HepG2 (cell line): ENCODE measurements around the gene ABCA8. TPM values are rescaled to one million over a fixed set of nuclear protein-coding genes. Genes with fewer than 3 reads are reported as not detected.
A peak's percentile ranks its signal among the peaks of the same experiment; 100 is the strongest.

Experiments used
- ATAC-seq: fragments of 200-7000 bp; cut with Tn5 transposase; 3 replicates; pipeline ENCODE4 v1.9.1; 2020; ENCODE audit warnings: mild to moderate bottlenecking, moderate library complexity
- BruUV-seq: library from RNA; stranded (reverse); fragments of 400-500 nt; replicated peaks from 2 replicates; lab custom pipeline; 2021; lab: Mats Ljungman, UMichigan
- CTCF ChIA-PET: fragments of 300-600 bp; formaldehyde crosslinking; extraction: SDS; loops from one replicate; lab custom pipeline; 2021; ENCODE audit warnings: low total read pairs, inconsistent platforms, low intra/inter-chr PET ratio; lab: Yijun Ruan, JAX
- POLR2A ChIA-PET: fragments of 350-600 bp; sonication (Branson Sonifier 250); formaldehyde crosslinking; loops from one replicate; lab custom pipeline; 2020; ENCODE audit warnings: antibody characterized with exemption, inconsistent platforms; lab: Yijun Ruan, JAX
- DNase-seq: peaks from one replicate; pipeline ENCODE4 v3.0.0-alpha.2; 2015; ENCODE audit warnings: low spot score
- FAIRE-seq: peaks from 3 replicates; lab custom pipeline; 2011; peaks lifted over from hg19 to GRCh38; lab: Jason Lieb, UNC
- H2AFZ ChIP-seq: one replicate; pipeline ENCODE4 v1.6.1; 2011; ENCODE audit warnings: low read length, inconsistent platforms
- H3K27ac ChIP-seq: fragments of 300-600 bp; 3 replicates; pipeline ENCODE4 v1.8.0; 2011; ENCODE audit warnings: mixed run types, mild to moderate bottlenecking, mixed read lengths, low read length, inconsistent platforms; ENCODE audit not compliant: insufficient read depth; ENCODE audit errors: extremely low read length
- H3K27me3 ChIP-seq, 2 experiments: fragments of 200-600 bp in 1 of 2; 2 replicates in 1 of 2; 3 replicates in 1 of 2; pipeline versions ENCODE4 v1.6.0 to v1.8.0; 2011; ENCODE audit warnings: low read length in 2 of 2, mild to moderate bottlenecking in 2 of 2, moderate library complexity in 2 of 2, inconsistent platforms in 1 of 2; ENCODE audit not compliant: insufficient read depth in 2 of 2, control insufficient read depth in 1 of 2
- H3K36me3 ChIP-seq, 2 experiments: fragments of 200-600 bp in 1 of 2; replicated peaks in 1 of 2; 2 replicates in 1 of 2; 3 replicates in 1 of 2; pipeline versions ENCODE4 v1.5.1 to v1.8.0; 2011; ENCODE audit warnings: low read length in 2 of 2, inconsistent platforms in 1 of 2; ENCODE audit not compliant: insufficient read depth in 2 of 2, control insufficient read depth in 1 of 2
- H3K4me1 ChIP-seq: 2 replicates; pipeline ENCODE4 v1.5.1; 2012; ENCODE audit warnings: low read length, inconsistent platforms; ENCODE audit not compliant: insufficient read depth
- H3K4me2 ChIP-seq: 2 replicates; pipeline ENCODE4 v1.6.0; 2011; ENCODE audit warnings: low read depth, low read length, inconsistent platforms
- H3K4me3 ChIP-seq, 3 experiments: fragments of 200-600 bp in 1 of 3; sonication (generic), shearing (Covaris generic) in 1 of 3; replicated peaks in 1 of 3; 2 replicates each; pipeline ENCODE4 v1.5.1; 2011 to 2016; ENCODE audit warnings: low read length in 3 of 3, inconsistent platforms in 2 of 3, low read depth in 2 of 3, mild to moderate bottlenecking in 2 of 3, control low read depth in 1 of 3, mixed read lengths in 1 of 3; ENCODE audit not compliant: insufficient read depth in 1 of 3
- H3K79me2 ChIP-seq: one replicate; pipeline ENCODE4 v1.6.1; 2011; ENCODE audit warnings: low read length, inconsistent platforms; ENCODE audit not compliant: insufficient read depth
- H3K9ac ChIP-seq: 2 replicates; pipeline ENCODE4 v1.6.0; 2011; ENCODE audit warnings: mild to moderate bottlenecking, low read depth, low read length, inconsistent platforms; ENCODE audit not compliant: insufficient read depth
- H3K9me3 ChIP-seq: 2 replicates; pipeline ENCODE4 v1.5.1; 2012; ENCODE audit warnings: mild to moderate bottlenecking, low read length
- H4K20me1 ChIP-seq: 2 replicates; pipeline ENCODE4 v1.6.0; 2011; ENCODE audit warnings: inconsistent platforms, mild to moderate bottlenecking, low read length, moderate library complexity; ENCODE audit not compliant: insufficient read depth
- EHMT2 ChIP-seq: fragments of 200-600 bp; sonication (generic); IDR thresholded peaks from 2 replicates; pipeline ENCODE4 v1.7.0; 2017; ENCODE audit warnings: antibody characterized with exemption, low read depth, low read length, borderline replicate concordance
- MAFK ChIP-seq, 2 experiments: IDR thresholded peaks in 1 of 2; conservative IDR thresholded peaks in 1 of 2; 2 replicates each; pipeline ENCODE4 v1.6.1; 2011; ENCODE audit warnings: improper control_type of control experiment in 2 of 2, low read length in 2 of 2
- MIER3 ChIP-seq: IDR thresholded peaks from 2 replicates; pipeline ENCODE4 v1.6.1; 2016; ENCODE audit warnings: missing compliant biosample characterization, borderline replicate concordance
- ZNF430 ChIP-seq: sonication (generic); formaldehyde crosslinking; IDR thresholded peaks from 2 replicates; pipeline ENCODE4 v1.9.0; 2021; ENCODE audit warnings: mild to moderate bottlenecking, missing genetic modification reagents
- WGBS: methylation state at CpG from one replicate; pipeline ENCODE4 v1.1.6; 2017; ENCODE audit warnings: low lambda C conversion rate; 5-methylcytosine and 5-hydroxymethylcytosine counted together
- in situ Hi-C: cut with HindIII; loops from 2 replicates; pipeline ENCODE4 v1.10.0; 2017; ENCODE audit warnings: low pct_unique_long_range_greater_than_20kb; ENCODE audit not compliant: extremely low pct_ligation_motif_present
- intact Hi-C: fragments of 100-400 bp; cut with micrococcal nuclease; formaldehyde crosslinking; loops from one replicate; pipeline ENCODE4 v1.10.0; 2022; ENCODE audit not compliant: unreplicated experiment
- polyA plus RNA-seq, 8 experiments: library from polyadenylated mRNA; depleted of rRNA in 3 of 8; stranded (reverse) in 7 of 8; unstranded in 1 of 8; fragments of >200 nt; fragmentation: Illumina TruSeq in 4 of 8; extraction: Trizol in 4 of 8; gene quantifications; 2 replicates each; pipeline versions ENCODE4 v1.2.1 to v1.2.3, GENCODE V29; 2011 to 2016; ENCODE audit warnings: low read depth in 4 of 8, missing spikeins in 1 of 8, mixed read lengths in 1 of 8; ENCODE audit not compliant: insufficient read depth in 1 of 8
- total RNA-seq, 5 experiments: library from RNA; depleted of rRNA; stranded (reverse); fragments of >200 nt; fragmentation: Illumina TruSeq; extraction: Trizol; gene quantifications; 2 replicates each; pipeline ENCODE4 v1.2.3, GENCODE V29; 2016; ENCODE audit warnings: low read depth in 1 of 5

ABCA8 gene
- total and polyA plus RNA-seq, 2 of the 13 experiments (the other 11 are each of a cell fraction or from before 2014, with no cell fraction given): 0.05 to 0.18 TPM

DNA sequence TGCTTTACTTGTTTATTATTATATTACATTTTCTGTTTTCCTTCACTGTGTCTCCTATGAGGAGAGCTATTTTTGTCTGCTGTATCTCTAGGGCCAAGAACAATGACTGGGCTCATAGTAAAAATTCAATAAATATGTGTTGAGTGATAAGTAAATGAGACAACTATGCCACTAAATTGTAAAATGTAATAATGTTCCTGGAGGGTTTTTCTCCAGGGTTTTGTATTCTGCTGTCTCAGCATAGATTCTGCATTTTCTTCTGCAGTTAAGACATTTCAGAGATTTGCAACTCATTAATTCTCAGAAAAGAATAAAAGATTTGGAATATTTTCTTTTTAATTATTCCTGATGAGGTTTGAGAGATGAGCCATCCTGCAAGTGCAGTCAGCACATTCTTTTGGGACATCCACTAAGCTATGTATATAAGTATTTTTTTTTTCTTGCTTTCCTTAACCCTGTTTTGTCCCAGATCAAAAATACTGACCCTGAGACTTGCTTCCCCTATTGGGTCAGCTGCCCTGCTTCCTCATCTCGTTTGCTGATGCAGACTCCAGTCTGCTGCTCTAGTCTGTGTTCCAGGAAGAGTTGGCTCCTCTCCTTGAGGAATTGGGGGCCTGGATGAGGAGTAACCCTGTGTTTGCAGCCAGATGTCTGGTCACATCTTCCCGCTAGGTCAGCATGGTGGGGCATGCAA, 122.9 kb downstream of the ABCA8 start:
- ATAC-seq (no peak), FAIRE-seq (no peak), DNase-seq (no peak)
- Histone ChIP-seq H3K4me2 (no peak overlapping the region), H4K20me1 (no peaks in the 10 kb centered on the region), H3K4me3 (no peak overlapping the region), H3K9me3 (peaks cover 14% of the 10 kb centered on the region; the same call in 1 of the 2 replicates), H3K27me3 (no peaks in the 10 kb centered on the region; a peak in 1 of 5 replicates), H3K9ac (no peak overlapping the region), H3K36me3 (no peaks in the 10 kb centered on the region), H2AFZ (no peak overlapping the region), H3K4me1 (peaks cover 6% of the 10 kb centered on the region; the same call in 1 of the 2 replicates), H3K27ac (no peak overlapping the region), H3K79me2 (no peaks in the 10 kb centered on the region)
- CTCF ChIA-PET: no interaction called here
- POLR2A ChIA-PET: no interaction called here
- in situ Hi-C loops (no loop called here), intact Hi-C loops (no loop called here)
- WGBS: 45% methylated on average over 2 of the region's 2 CpGs
- BruUV-seq: no TSS peak
- TF ChIP-seq MIER3 (CRISPR knock-in tag) (no peak), MAFK (conservative IDR thresholded peaks at IDR 0.05 in 1 of 2, IDR thresholded peaks at IDR 0.05 in 1 of 2; ENCODE audit: low read length in 2 of 2) (peak; percentile 6 to 62; a peak in 3 of 4 replicates)

DNA sequence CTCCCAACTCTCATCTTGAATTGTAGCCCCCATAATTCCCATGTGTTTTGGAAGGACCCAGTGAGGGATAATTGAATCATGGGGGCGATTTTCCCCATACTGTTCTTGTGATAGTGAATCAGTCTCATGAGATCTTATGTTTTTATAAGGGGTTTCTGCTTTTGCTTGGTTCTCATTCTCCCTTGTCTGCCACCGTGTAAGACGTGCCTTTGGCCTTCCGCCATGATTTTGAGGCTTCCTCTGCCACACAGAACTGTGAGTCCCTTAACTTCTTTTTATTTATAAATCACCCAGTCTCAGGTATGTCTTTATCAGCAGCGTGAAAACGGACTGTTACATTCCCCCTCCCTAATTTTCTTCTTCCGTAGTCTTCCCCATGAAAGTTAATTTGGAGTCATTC, 124.0 kb downstream of the ABCA8 start:
- Histone ChIP-seq H3K9ac (no peak overlapping the region), H3K27ac (no peak overlapping the region), H3K9me3 (peaks cover 14% of the 10 kb centered on the region; the same call in 1 of the 2 replicates), H3K36me3 (no peaks in the 10 kb centered on the region), H4K20me1 (no peaks in the 10 kb centered on the region), H3K27me3 (no peaks in the 10 kb centered on the region), H2AFZ (no peak overlapping the region), H3K4me2 (no peak overlapping the region), H3K79me2 (no peaks in the 10 kb centered on the region), H3K4me1 (peaks cover 6% of the 10 kb centered on the region; the same call in 1 of the 2 replicates), H3K4me3 (no peak overlapping the region)
- 61% methylated on average over 7 of the region's 7 CpGs for WGBS
- in situ Hi-C loops: no loop called here
- ChIA-PET POLR2A (no interaction called here), CTCF (no interaction called here)
- FAIRE-seq (no peak), ATAC-seq (no peak), DNase-seq (no peak)
- intact Hi-C loops: no loop called here
- TF ChIP-seq EHMT2 (no peak), ZNF430 (CRISPR knock-in tag) (peak; percentile 92)
- no TSS peak for BruUV-seq
